Endothelial cell of hepatic sinusoid (primary cell): ENCODE data around the gene SP5.

ENCODE experiments used
- in situ Hi-C: cut with HindIII; loops from 2 replicates; pipeline ENCODE4 v1.10.0; 2017; ENCODE audit warnings: low sequenced_read_pairs

SP5 gene

DNA sequence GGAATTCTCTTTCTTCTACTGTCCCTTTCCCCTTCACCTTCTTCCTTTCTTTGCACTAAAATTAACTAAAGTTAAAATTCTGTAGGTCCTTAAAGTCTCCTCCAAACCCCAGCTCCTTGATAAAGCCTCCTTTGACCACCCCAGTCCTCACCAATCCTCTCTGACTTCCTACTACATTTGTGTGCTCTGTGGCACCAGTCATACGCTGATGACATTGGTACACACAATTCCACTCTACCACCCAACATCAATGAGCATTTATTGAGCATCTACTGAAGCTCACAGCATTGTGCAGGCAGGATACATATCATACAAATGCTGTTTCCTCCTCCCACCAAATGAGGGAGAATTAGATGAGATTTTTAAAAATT lies 4.5 kb upstream of the SP5 start:
- in situ Hi-C loops, result no loop called here

DNA sequence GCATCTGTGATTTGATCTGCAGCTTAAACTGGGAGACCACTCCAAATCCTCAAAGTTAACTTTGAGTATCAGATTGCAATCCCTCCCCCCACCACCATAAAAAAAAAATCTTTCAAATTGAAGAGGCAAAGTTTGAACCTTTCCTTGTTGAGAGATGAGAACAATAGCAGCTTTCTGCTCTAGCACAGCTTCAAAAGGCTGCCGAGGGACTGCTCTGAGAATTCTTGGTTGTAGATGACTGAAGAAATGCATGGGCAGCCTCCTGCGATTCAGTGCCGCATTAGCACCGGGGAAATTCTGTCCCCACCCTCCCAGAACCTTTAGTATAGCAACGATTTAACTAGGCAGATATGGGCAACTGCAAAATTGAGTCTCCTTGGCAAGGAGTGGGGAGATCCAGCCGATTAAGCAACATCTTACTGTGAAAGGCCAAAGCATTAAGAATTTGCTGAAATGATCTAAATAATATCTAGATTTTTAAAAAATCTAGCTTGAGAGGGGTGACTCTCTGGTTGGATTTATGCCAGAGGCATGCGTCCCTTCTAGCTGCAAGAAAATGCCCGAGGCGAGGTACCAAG lies 3.9 kb upstream of the SP5 start:
- in situ Hi-C loops, result no loop called here

GRCh38 chr2:170711774-170712652 lies 3.1 kb upstream of the SP5 start:
- in situ Hi-C loops, result no loop called here

GRCh38 chr2:170712653-170713542 lies 2.2 kb upstream of the SP5 start:
- in situ Hi-C loops, result no loop called here

DNA sequence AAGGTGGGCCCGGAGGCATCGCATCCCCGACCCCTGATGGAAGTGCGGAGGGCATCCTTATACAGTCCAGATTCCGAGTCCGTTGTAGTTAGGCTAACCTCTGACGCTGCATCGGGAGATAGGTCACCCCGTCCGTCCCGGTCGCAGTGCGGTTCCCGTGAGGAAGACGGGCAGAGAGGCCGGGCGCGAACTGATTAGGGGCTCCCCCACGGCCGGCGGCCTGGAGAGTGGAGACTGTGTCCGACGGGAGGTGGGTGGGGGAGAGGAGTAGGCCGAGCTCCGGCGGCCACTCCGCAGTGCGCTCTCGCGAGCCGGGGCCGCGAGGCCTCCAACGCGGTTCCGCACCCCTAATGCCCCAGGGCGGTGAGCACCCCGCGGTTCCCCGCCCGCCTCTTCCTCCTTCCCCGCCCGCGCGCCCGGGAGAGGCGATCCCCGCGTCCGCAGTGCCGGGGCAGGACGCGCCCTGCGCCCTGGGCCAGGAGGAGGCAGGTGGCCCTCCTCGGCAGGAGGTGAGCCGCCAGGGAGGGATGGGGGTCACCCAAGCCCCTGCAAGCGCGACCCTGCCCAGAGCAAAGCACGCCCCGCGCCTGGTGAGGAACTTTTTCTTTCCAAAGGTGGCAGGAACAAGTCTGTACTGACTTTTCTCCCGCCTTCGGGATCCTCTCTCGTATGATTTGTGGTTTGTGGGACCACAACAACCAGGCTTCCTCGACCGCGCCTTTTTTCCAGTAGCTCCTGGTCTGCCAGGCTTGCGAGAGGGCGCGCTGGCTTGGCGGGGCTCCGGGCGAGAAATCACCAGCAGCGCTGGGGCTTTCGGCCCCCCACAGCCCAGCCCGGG lies 1.4 kb upstream of the SP5 start:
- in situ Hi-C loops, result no loop called here

GRCh38 chr2:170714381-170715061 lies 616 bp upstream of the SP5 start:
- in situ Hi-C loops, result no loop called here

- in situ Hi-C loops, result no loop called here
These were observed 1.0 kb downstream of the SP5 start for GRCh38 chr2:170715932-170716777.

DNA sequence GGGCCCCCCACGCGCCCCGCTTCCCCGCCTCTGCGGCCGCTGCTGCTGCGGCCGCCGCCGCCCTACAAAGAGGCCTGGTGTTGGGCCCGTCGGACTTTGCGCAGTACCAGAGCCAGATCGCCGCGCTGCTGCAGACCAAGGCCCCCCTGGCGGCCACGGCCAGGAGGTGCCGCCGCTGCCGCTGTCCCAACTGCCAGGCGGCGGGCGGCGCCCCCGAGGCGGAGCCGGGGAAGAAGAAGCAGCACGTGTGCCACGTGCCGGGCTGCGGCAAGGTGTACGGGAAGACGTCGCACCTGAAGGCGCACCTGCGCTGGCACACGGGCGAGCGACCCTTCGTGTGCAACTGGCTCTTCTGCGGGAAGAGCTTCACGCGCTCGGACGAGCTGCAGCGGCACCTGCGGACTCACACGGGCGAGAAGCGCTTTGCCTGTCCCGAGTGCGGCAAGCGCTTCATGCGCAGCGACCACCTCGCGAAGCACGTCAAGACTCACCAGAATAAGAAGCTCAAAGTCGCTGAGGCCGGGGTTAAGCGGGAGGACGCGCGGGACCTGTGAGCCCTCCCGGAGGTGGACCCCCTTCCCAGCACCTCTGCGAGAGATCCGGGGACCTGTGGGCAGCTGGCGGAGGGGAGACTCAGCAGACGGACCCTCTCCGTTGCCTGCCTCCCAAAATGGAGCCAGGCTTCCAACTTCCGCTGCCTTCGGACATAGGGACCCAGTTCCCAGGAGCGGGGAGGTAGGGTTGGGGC lies 1.9 kb downstream of the SP5 start:
- in situ Hi-C loops, result no loop called here

DNA sequence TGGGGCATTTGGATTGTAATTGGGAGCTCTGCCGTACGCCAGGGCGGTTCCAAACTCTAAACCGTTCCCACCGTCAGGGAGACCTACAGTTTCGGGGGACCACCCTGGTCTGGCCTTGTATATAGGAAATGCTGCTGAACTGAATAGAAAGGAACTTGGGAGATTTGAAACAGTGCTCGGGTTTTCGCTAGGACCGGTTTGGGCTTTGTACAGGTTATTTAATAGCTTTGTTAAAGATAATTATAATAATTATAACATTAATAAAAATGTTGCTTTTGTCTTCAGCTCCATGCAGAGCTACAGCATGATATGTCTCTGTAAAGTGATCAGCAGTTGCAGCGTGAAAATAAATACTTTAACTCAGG lies 2.4 kb downstream of the SP5 start:
- in situ Hi-C loops, result no loop called here

DNA sequence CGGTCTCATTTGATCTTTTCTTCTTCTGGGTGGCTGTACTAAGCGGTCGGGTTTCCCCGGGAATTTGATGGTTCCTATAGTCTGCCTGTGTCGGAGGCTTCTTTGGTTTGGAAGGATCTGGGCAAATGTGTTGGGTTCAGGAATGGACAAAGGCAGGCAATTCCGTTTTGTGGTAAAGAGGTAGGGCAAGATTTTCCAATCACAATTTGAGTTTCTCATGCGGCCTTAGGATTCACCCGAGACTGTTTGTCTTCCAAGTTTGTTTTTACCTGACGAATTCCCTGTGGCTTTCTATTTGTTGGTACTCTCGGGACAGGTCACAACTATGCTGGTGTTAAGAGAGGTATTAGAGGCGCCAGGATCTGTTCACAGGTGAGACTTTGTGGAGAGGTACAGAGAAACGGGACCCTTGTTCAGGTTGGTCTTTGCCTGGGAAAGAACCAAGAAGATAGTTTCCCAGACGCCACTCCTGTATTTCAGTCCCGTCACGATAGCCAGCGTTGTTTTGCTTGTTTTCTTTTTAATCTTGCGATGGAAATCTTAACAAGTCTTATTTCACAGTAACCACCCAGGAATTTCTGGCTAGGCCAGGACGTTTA lies 3.0 kb downstream of the SP5 start:
- in situ Hi-C loops, result no loop called here

GRCh38 chr2:170719810-170720209 lies 4.7 kb downstream of the SP5 start:
- in situ Hi-C loops, result no loop called here

GRCh38 chr2:170721678-170722077 lies 6.5 kb downstream of the SP5 start:
- in situ Hi-C loops, result no loop called here

- in situ Hi-C loops, result no loop called here
These were observed 7.2 kb downstream of the SP5 start for GRCh38 chr2:170722301-170722700.

DNA sequence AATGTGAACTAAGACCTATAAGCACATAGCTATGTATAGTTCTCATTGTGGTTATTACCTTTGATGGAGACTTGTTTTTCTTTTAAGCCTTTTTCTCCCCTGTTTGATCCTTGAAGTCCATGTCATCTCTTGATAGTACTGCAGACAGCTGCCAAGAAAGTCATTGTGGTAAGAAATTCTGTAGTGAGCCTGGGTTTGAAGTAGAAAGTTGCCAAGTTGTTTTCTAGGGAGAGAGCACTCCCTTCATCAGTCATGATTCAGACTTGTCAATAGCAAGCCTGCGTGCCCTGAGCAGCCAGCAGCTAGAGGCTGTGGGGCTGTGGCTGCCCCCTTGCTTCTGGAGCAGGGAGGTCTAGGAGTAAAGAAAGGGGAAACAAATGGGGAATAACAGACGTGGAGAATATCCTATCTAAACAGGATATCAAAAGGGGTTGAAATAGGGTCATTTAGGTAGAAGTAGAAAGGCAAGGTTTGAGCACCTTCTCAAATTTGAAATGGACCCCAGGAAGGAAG lies 8.4 kb downstream of the SP5 start:
- in situ Hi-C loops, result no loop called here

DNA sequence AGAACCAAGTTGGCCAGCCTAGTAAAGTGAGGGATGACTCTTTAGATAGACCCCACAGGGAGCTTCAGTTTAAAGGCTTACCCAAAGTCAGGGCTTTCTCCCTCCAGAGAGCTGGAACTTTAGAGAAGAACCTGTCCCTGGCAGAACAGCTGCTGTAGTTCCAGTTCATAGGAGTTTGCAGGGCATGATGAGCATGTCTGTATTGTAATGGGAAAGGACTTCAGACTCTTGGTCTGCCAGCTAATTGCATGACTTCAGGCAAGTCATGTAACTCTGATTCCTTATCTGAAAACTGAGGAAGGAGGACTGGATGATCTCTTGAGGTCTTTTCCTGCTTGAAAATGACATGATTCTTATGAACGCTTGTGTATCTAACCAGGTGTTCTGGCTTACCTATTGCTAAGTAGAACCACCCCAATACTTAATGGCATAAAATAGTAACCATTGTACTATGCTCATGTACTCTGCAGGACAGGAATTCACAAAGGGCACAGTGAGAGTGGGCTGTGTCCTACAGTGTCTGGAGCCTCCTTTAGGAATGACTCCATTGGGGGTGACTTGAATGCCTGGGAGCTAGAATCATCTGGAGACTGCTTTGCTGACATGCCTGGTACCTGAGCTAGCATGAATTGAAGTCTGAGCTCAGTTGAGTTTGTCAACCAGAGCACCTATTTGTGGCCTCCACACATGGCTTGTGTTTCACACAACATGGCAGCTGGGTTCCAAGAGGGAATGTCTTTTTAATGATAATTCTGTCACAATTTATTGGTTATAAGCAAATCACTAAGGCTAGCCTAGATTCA lies 18.9 kb downstream of the SP5 start:
- in situ Hi-C loops, result loop anchor here (10.0 kb wide), 1 partner anchor 61 kb away; no protein-coding TSS in a partner anchor

DNA sequence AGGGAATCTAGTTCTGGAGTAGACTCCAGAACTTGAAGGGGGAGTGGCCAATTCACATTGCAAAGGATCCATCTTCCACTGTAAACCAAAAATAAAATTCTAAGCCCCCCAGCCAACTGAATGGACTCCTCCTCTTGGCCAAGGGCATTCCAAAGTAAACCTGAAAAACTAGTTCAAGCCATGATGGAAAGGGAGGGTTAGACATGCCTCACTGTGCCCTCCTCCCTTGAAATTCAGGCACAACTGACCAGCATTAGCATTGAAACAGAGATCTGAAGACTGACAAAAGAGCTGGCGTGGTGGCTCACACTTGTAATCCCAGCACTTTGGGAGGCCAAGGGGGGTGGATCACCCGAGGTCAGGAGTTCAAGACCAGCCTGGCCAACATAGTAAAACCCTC lies 19.5 kb downstream of the SP5 start:
- in situ Hi-C loops, result loop anchor here (10.0 kb wide), 1 partner anchor 60 kb away; no protein-coding TSS in a partner anchor

- in situ Hi-C loops, result loop anchor here (10.0 kb wide), 1 partner anchor 58 kb away; no protein-coding TSS in a partner anchor
These were observed 21.5 kb downstream of the SP5 start for GRCh38 chr2:170736628-170737027.
